ENCODE data around the gene CEACAM18.
A peak's percentile ranks its signal among the peaks of the same experiment; 100 is the strongest.

CEACAM18 gene

DNA sequence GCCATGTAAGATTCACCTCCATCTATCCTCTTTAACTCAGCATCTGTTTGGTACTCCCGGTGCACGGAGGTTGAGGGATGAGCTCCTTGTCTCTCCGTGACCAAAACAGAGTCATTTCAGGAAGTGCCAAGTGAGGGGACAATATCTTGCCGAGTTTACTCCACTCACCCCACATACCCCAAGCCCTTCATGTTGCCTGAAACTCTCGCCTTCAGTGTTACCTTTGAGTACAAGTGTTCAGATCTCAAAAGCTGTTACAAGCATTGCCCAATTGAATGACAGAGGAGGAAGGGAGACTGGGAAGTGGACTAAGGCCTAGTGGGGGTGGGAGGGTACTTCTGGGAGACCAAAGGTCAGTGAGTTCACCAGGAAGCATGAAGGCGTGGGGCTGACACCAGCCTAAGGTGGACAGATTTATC, 29.3 kb downstream of the CEACAM18 start:
- no peak for DNase-seq (ENCODE audit: low read depth, low spot score)

GRCh38 chr19:51508059-51508733, 29.9 kb downstream of the CEACAM18 start:
- no peak overlapping the region for H3K4me3 ChIP-seq (ENCODE audit: low read depth, low read length)
- in situ Hi-C loops (cut with HindIII; ENCODE audit: low sequenced_read_pairs) = no loop called here
- no peak for DNase-seq (ENCODE audit: low read depth, low spot score)
- TF ChIP-seq, protein P1, sequence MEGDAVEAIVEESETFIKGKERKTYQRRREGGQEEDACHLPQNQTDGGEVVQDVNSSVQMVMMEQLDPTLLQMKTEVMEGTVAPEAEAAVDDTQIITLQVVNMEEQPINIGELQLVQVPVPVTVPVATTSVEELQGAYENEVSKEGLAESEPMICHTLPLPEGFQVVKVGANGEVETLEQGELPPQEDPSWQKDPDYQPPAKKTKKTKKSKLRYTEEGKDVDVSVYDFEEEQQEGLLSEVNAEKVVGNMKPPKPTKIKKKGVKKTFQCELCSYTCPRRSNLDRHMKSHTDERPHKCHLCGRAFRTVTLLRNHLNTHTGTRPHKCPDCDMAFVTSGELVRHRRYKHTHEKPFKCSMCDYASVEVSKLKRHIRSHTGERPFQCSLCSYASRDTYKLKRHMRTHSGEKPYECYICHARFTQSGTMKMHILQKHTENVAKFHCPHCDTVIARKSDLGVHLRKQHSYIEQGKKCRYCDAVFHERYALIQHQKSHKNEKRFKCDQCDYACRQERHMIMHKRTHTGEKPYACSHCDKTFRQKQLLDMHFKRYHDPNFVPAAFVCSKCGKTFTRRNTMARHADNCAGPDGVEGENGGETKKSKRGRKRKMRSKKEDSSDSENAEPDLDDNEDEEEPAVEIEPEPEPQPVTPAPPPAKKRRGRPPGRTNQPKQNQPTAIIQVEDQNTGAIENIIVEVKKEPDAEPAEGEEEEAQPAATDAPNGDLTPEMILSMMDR (IDR thresholded peaks at IDR 0.05; ENCODE audit: low read depth, low read length) = no peak

More for the DNA sequence above, 29.3 kb downstream of the CEACAM18 start:
- no peak overlapping the region for H3K4me3 ChIP-seq (ENCODE audit: low read depth, low read length)
- TF ChIP-seq, protein P1 (IDR thresholded peaks at IDR 0.05; ENCODE audit: low read depth, low read length) = no peak
- in situ Hi-C loops (cut with HindIII; ENCODE audit: low sequenced_read_pairs) = no loop called here

- no peak overlapping the region for H3K4me3 ChIP-seq (ENCODE audit: low read depth, low read length)
- DNase-seq (ENCODE audit: low read depth, low spot score) = no peak
- in situ Hi-C loops (cut with HindIII; ENCODE audit: low sequenced_read_pairs) = no loop called here
- TF ChIP-seq, protein P1 (IDR thresholded peaks at IDR 0.05; ENCODE audit: low read depth, low read length) = no peak
Measured at GRCh38 chr19:51509823-51510660, 31.7 kb downstream of the CEACAM18 start.

- TF ChIP-seq, protein P1 (IDR thresholded peaks at IDR 0.05; ENCODE audit: low read depth, low read length) = no peak
- in situ Hi-C loops (cut with HindIII; ENCODE audit: low sequenced_read_pairs) = no loop called here
- DNase-seq (ENCODE audit: low read depth, low spot score) = no peak
- no peak overlapping the region for H3K4me3 ChIP-seq (ENCODE audit: low read depth, low read length)
Measured at GRCh38 chr19:51511353-51511752, 33.0 kb downstream of the CEACAM18 start.

DNA sequence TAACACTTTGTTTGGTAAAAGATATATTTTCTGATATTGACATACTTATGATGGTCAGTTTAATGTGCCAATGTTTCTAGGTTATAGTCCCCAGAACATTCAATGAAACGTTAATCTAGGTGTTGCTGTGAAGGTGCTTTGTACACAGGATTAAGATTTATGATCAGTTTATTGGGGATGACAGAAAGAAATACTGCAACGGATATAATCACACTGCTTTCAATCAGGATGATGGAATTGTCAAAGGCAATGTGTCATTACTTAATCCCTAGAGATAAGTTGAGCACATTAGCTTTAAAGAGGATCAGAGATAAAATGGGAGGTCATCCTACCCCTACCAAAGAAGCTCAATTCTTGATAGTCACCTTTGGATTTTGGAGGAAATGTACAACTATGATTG, 35.6 kb downstream of the CEACAM18 start:
- in situ Hi-C loops (cut with HindIII; ENCODE audit: low sequenced_read_pairs) = no loop called here
- H3K4me3 ChIP-seq (ENCODE audit: low read depth, low read length) = no peak overlapping the region

DNA sequence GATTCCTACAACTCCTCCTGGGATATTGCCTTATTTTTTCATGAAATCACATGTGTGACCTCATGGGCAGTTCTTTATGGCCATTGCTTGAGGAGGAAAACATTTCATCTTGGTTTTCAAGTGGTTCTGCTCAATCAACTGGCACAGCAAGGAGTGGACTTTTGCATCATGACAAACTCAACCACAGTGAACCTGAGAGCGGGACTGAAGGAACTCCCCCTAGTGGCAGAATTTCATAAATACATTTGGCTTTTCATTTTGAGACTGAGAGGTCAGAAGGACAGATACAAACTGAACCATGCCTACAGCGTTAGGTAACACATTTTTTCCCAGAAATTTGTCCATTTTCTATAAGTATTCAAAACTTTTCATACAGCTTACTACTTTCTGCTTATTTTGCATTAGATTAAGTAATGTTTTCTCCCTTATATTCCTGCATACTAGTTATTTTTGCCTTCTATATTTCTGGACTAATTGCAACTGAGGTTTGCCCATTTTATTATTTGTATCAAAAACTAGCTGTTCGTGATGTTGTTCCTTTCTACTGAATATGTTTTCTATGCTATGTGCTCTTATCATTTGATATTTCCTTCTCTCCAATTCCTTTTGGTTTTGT, 36.6 kb downstream of the CEACAM18 start:
- peak; percentile 45 for DNase-seq (ENCODE audit: low read depth, low spot score)
- no peak overlapping the region for H3K4me3 ChIP-seq (ENCODE audit: low read depth, low read length)
- TF ChIP-seq, protein P1 (IDR thresholded peaks at IDR 0.05; ENCODE audit: low read depth, low read length) = peak; percentile 64
- in situ Hi-C loops (cut with HindIII; ENCODE audit: low sequenced_read_pairs) = no loop called here

More for the DNA sequence above, 35.6 kb downstream of the CEACAM18 start:
- TF ChIP-seq, protein P1 (IDR thresholded peaks at IDR 0.05; ENCODE audit: low read depth, low read length) = no peak
- no peak for DNase-seq (ENCODE audit: low read depth, low spot score)
